Erythroblast (primary cell): Measurements from ENCODE around the gene EMC10.

Experiments
- DNase-seq, 2 experiments: peaks; one replicate each; lab custom pipeline; 2025; lab: John Stamatoyannopoulos, UW
- GATA1 ChIP-seq: IDR thresholded peaks from 2 replicates; pipeline ENCODE4 v1.6.1; 2011; ENCODE audit warnings: low read depth, mild to moderate bottlenecking, control low read depth, low read length, moderate library complexity
- POLR2A ChIP-seq: IDR thresholded peaks from 2 replicates; pipeline ENCODE4 v1.6.1; 2011; ENCODE audit warnings: mild to moderate bottlenecking, low read length

EMC10 gene

DNA sequence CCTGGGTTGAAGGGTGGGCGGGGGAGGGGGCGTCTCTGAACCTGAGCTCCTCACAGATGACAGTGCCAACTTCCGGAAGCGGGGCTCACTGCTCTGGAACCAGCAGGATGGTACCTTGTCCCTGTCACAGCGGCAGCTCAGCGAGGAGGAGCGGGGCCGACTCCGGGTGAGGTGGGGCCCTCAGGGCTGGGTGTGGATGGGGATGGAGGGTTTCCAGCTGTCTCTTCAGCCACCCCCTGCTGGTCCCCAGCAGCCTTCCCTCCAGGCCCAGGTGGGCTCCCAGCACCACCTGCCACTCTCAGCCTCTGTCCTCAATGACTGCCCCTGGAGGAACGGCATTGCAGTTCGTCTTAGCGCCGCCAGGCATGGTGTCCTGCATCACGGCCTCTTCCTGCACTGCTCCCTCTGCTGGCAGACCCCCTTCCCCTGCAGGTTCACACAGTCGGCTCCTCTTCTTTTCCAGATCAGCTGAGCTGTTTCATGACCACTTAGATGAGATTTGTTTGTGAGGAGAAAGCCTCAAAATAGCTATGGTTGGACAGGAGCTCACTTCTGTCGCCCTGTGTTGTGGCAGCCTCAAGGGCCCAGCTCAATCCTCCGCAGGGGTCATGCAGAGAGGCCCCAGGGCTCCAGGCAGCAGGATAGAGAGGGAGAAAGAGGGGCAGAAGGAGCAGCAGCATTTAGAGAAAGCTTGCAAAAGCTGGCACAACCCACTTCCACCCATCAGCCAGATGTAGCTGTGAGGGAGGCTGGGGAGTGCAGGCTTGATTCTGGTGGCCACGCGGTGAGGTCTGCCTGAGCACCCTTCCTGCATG, 2.8 kb downstream of the EMC10 start:
- TF ChIP-seq GATA1 (no peak), POLR2A (no peak)
- DNase-seq = peak; percentile 33 to 38

DNA sequence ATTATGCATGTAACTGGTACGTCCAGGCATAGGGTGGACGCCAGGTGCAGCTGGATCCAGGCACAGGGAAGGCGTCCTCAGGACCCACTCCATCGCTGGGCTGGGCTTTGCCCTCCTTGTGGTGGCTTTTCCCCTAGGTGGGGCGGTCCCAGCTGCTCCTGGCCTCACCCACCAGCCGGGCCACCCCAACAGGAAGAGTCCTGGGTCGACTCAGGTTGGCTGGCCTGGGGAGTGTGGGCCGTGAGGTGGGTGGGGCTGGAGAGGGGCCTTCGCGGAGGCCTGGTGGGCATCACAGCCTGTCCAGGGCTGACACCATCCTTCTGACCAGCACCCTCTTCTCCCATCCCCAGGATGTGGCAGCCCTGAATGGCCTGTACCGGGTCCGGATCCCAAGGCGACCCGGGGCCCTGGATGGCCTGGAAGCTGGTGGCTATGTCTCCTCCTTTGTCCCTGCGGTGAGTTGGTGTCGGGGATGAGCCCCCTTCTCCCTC, 3.5 kb downstream of the EMC10 start:
- DNase-seq = no peak
- no peak for TF ChIP-seq POLR2A
- no peak for TF ChIP-seq GATA1

DNA sequence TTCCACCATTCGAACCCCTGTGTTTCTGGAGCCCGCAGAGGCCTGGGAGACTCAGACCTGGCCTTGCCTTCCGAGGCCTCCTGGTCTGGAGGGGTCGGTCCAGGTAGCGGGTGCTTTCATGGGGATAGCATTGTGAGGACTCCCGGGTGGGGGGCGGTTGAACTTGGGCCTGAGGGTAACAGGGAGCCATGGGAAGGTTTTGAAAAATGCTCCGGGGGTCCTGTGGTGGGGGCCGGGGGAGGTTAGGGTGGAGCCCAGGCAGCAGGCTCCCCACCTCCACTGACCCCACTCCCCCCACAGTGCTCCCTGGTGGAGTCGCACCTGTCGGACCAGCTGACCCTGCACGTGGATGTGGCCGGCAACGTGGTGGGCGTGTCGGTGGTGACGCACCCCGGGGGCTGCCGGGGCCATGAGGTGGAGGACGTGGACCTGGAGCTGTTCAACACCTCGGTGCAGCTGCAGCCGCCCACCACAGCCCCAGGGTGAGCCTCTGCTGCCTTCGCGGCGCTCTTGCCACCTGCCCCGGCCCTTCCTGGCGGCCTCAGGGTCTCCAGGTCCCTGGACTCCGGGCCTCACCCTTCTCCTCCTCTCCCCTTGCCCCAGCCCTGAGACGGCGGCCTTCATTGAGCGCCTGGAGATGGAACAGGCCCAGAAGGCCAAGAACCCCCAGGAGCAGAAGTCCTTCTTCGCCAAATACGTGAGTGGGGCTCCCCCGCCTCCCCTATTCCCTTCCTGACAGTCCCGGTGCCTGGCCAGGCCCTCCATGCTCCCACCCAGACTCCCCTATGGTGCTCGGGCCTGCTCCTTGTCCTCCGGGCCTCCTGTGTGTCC, 4.2 kb downstream of the EMC10 start:
- no peak for TF ChIP-seq GATA1
- TF ChIP-seq POLR2A = no peak
- DNase-seq = no peak

DNA sequence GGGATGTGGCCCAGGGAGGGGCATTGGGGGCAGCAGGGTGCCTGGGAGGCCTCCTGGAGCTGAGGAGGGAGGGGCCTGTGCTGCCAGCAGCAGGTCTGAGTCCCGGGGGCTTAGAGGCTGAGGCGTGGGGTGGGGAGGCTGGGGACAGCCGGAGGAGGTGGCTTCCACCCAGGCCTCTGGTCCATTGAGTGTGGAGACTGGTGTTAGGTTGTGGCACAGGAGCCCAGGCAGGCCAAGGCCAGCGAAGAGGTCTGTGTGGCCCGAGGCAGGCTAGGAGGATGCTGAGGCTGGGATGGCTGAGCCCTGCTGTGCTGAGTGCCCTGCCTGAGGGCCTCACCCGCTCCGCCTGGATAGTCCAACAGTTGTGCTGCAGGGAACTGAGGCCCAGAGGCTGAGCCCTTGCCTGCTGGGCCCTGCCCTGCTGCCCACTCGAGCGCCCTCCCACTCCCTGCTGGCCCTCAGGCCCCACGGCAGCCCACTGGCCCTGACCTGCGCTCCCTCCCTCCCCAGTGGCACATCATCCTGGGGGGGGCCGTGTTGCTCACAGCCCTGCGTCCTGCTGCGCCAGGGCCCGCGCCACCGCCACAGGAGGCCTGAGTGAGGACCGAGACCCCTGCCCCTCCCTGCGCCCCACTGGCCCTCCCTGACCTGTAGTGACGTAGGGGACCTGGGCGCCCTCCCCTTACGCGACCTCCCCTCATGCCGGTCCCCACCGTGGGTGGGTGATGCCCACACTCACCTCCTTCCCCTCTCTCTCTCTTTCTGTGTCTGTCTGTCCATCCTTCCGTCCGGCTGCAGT, 5.2 kb downstream of the EMC10 start:
- DNase-seq = no peak
- TF ChIP-seq POLR2A (no peak), GATA1 (no peak)

DNA sequence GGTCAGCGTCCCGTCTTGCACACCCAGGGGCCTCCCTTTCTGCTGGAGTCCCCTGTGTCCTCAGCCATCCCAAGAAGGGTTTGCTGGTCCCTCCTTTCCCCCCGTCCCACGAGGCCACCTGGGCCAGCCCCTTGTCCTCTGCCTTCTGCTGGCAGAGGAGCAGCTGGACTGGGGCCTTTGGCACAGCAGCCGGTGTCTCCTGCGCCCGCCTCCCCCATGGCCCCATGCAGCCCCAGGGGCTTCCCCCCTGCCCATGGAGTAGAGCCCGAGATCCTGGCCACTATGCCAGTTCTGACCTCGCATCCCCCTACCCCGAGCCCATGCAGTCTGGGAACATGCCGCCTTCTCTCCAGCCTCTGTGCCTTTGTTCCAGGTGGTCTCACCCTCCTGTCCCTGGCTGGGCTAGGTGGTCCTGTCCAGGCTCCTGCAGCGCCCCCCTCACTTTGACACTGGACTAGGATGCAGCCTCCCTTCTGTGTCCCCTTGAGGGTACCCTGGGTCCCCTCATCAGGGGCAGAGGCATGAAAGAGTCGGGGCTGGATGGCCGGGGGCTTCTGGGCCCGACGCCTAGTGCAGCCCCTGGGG, 6.1 kb downstream of the EMC10 start:
- DNase-seq = no peak
- no peak for TF ChIP-seq POLR2A
- no peak for TF ChIP-seq GATA1

- TF ChIP-seq POLR2A = no peak
- no peak for TF ChIP-seq GATA1
- DNase-seq = no peak
These were observed 6.6 kb downstream of the EMC10 start for GRCh38 chr19:50482916-50483315.

GRCh38 chr19:50485284-50485955, 9.1 kb downstream of the EMC10 start:
- TF ChIP-seq POLR2A = no peak
- DNase-seq = no peak

DNA sequence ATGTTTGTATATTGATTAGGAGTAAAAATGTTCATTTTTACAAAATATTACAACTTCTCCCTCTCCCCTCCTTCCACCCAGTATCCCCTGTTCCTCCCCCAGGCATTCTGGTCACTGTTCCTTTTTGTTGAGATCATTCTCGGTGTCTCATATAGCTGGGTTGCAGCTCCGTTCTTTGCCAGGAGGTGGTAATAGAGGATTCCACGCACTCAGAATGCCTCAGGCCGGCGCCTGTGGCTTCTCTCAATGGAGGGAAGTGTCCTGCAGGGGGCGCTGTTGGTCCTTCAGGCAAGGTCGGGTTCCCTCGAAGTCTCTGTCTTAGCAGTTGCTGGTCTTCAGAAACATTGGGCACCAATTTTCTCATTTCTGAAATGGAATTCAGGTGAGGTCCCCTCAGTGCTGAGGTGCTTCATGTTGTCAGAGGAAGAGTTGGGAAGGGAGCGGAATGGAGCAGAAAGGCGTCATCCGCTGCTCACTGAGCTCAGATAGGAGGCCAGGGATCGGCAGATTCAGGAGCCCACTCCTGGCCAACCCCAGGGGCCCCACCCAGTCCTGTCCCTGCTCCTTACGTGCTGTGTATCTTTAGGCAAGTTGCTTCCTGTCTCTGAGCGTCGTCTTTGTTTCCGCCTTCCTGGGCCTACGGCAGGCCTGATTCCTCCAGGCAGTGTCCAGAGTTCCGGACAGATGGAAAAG, 10.7 kb downstream of the EMC10 start:
- TF ChIP-seq GATA1 = no peak
- no peak for TF ChIP-seq POLR2A
- peak; percentile 75 to 84 for DNase-seq

- DNase-seq = no peak
- no peak for TF ChIP-seq GATA1
- no peak for TF ChIP-seq POLR2A
These were observed 12.3 kb downstream of the EMC10 start for GRCh38 chr19:50488389-50489194.

GRCh38 chr19:50489461-50490011, 13.2 kb downstream of the EMC10 start:
- DNase-seq = no peak
- no peak for TF ChIP-seq POLR2A
- no peak for TF ChIP-seq GATA1

- TF ChIP-seq GATA1 (no peak), POLR2A (no peak)
- no peak for DNase-seq
These were observed 14.1 kb downstream of the EMC10 start for GRCh38 chr19:50490411-50490811.

- DNase-seq = no peak
- TF ChIP-seq GATA1 (no peak), POLR2A (no peak)
These were observed 14.7 kb downstream of the EMC10 start for GRCh38 chr19:50490991-50491472.
